ENCODE measurements around the gene BPIFB1.

The BPIFB1 gene

GRCh38 chr20:33308668-33309067 is 25.7 kb downstream of the BPIFB1 start:
- Histone ChIP-seq H2AFZ (ENCODE audit: low read depth, low read length, severe bottlenecking) (no peak overlapping the region), H3K9ac (ENCODE audit: low read length) (no peak overlapping the region), H4K20me1 (ENCODE audit: low read depth, low read length) (no peaks in the 10 kb centered on the region), H3K4me2 (ENCODE audit: low read depth, low read length, poor library complexity, severe bottlenecking) (no peak overlapping the region), H3K9me3 (ENCODE audit: insufficient read depth, low read length) (no peaks in the 10 kb centered on the region), H3K27ac (ENCODE audit: low read depth, low read length) (no peak overlapping the region), H3K79me2 (ENCODE audit: insufficient read depth, low read length) (no peaks in the 10 kb centered on the region), H3K4me3 (ENCODE audit: insufficient read depth, low read length, poor library complexity, severe bottlenecking) (no peak overlapping the region), H3K36me3 (ENCODE audit: low read length) (no peaks in the 10 kb centered on the region), H3F3A (ENCODE audit: insufficient read depth) (no peaks in the 10 kb centered on the region), H3K9me2 (replicated peaks; ENCODE audit: insufficient read depth, low read length) (no peaks in the 10 kb centered on the region), H3K27me3 (ENCODE audit: low read length) (no peaks in the 10 kb centered on the region)
- TF ChIP-seq EZH2phosphoT487 (conservative IDR thresholded peaks at IDR 0.05; ENCODE audit: low read length) (no peak), CTCF (IDR thresholded peaks at IDR 0.05; ENCODE audit: insufficient read depth, low read length, poor library complexity, severe bottlenecking) (no peak)

- TF ChIP-seq CTCF (IDR thresholded peaks at IDR 0.05; ENCODE audit: insufficient read depth, low read length, poor library complexity, severe bottlenecking) (no peak), EZH2phosphoT487 (conservative IDR thresholded peaks at IDR 0.05; ENCODE audit: low read length) (no peak)
- Histone ChIP-seq H3F3A (ENCODE audit: insufficient read depth) (no peaks in the 10 kb centered on the region), H3K4me2 (ENCODE audit: low read depth, low read length, poor library complexity, severe bottlenecking) (no peak overlapping the region), H3K4me3 (ENCODE audit: insufficient read depth, low read length, poor library complexity, severe bottlenecking) (no peak overlapping the region), H2AFZ (ENCODE audit: low read depth, low read length, severe bottlenecking) (no peak overlapping the region), H3K9ac (ENCODE audit: low read length) (no peak overlapping the region), H3K9me2 (replicated peaks; ENCODE audit: insufficient read depth, low read length) (no peaks in the 10 kb centered on the region), H3K27ac (ENCODE audit: low read depth, low read length) (no peak overlapping the region), H3K27me3 (ENCODE audit: low read length) (no peaks in the 10 kb centered on the region), H3K36me3 (ENCODE audit: low read length) (no peaks in the 10 kb centered on the region), H3K9me3 (ENCODE audit: insufficient read depth, low read length) (no peaks in the 10 kb centered on the region), H3K79me2 (ENCODE audit: insufficient read depth, low read length) (no peaks in the 10 kb centered on the region), H4K20me1 (ENCODE audit: low read depth, low read length) (no peaks in the 10 kb centered on the region)
These were observed 26.6 kb downstream of the BPIFB1 start for GRCh38 chr20:33309631-33310030.

GRCh38 chr20:33310327-33310899 is 27.4 kb downstream of the BPIFB1 start:
- no peaks in the 10 kb centered on the region for H3K9me2 ChIP-seq (replicated peaks; ENCODE audit: insufficient read depth, low read length)
- no peak overlapping the region for H3K4me3 ChIP-seq (ENCODE audit: insufficient read depth, low read length, poor library complexity, severe bottlenecking)
- no peaks in the 10 kb centered on the region for H3K36me3 ChIP-seq (ENCODE audit: low read length)
- H3K27ac ChIP-seq (ENCODE audit: low read depth, low read length), result no peak overlapping the region
- no peaks in the 10 kb centered on the region for H3K27me3 ChIP-seq (ENCODE audit: low read length)
- H2AFZ ChIP-seq (ENCODE audit: low read depth, low read length, severe bottlenecking), result no peak overlapping the region
- H3F3A ChIP-seq (ENCODE audit: insufficient read depth), result no peaks in the 10 kb centered on the region
- H3K9me3 ChIP-seq (ENCODE audit: insufficient read depth, low read length), result no peaks in the 10 kb centered on the region
- TF ChIP-seq CTCF (IDR thresholded peaks at IDR 0.05; ENCODE audit: insufficient read depth, low read length, poor library complexity, severe bottlenecking) (no peak), EZH2phosphoT487 (conservative IDR thresholded peaks at IDR 0.05; ENCODE audit: low read length) (no peak)
- H3K9ac ChIP-seq (ENCODE audit: low read length), result no peak overlapping the region
- no peaks in the 10 kb centered on the region for H3K79me2 ChIP-seq (ENCODE audit: insufficient read depth, low read length)
- H3K4me2 ChIP-seq (ENCODE audit: low read depth, low read length, poor library complexity, severe bottlenecking), result no peak overlapping the region
- no peaks in the 10 kb centered on the region for H4K20me1 ChIP-seq (ENCODE audit: low read depth, low read length)
